Panc1 (cell line): ENCODE data around the gene SYT2. TPM values are rescaled to one million over a fixed set of nuclear protein-coding genes. Genes with fewer than 3 reads are reported as not detected.
A peak's percentile ranks its signal among the peaks of the same experiment; 100 is the strongest.

Experiments
- ATAC-seq: fragments of 200-7000 bp; cut with Tn5 transposase; 2 replicates; pipeline ENCODE4 v1.9.1; 2020; ENCODE audit warnings: mild to moderate bottlenecking, moderate library complexity
- BruUV-seq: library from RNA; stranded (reverse); fragments of 400-500 nt; replicated peaks from 2 replicates; lab custom pipeline; 2021; lab: Mats Ljungman, UMichigan
- CTCF ChIA-PET: fragments of 300-600 bp; sonication (Branson Sonifier 250); formaldehyde crosslinking; loops from one replicate; lab custom pipeline; 2022; ENCODE audit warnings: antibody characterized with exemption; lab: Charles Lee
- POLR2A ChIA-PET: fragments of 300-600 bp; sonication (Branson Sonifier 250); formaldehyde crosslinking; loops from one replicate; lab custom pipeline; 2022; ENCODE audit warnings: antibody characterized with exemption; lab: Charles Lee
- DNase-seq: peaks from one replicate; pipeline ENCODE4 v3.0.0-alpha.2; 2010; ENCODE audit warnings: low read depth, low spot score
- H3K27ac ChIP-seq: 2 replicates; pipeline ENCODE4 v1.5.1; 2011; ENCODE audit warnings: mild to moderate bottlenecking, low read length, inconsistent platforms
- H3K27me3 ChIP-seq: fragments of 200-500 bp; sonication (Bioruptor generic); 2 replicates; pipeline ENCODE4 v1.6.0; 2014; ENCODE audit warnings: low read length, inconsistent platforms; ENCODE audit not compliant: control insufficient read depth, insufficient read depth
- H3K36me3 ChIP-seq: fragments of 200-500 bp; sonication (Bioruptor generic); 2 replicates; pipeline ENCODE4 v1.5.1; 2014; ENCODE audit warnings: inconsistent platforms, mild to moderate bottlenecking, low read length, moderate library complexity; ENCODE audit not compliant: control insufficient read depth, insufficient read depth
- H3K4me1 ChIP-seq: 2 replicates; pipeline ENCODE4 v1.5.1; 2011; ENCODE audit warnings: inconsistent platforms, mild to moderate bottlenecking, low read length, moderate library complexity; ENCODE audit not compliant: control insufficient read depth, insufficient read depth
- H3K4me3 ChIP-seq, 2 experiments: 2 replicates each; pipeline ENCODE4 v1.5.1; 2011 to 2012; ENCODE audit warnings: low read depth in 2 of 2, low read length in 2 of 2, mild to moderate bottlenecking in 2 of 2, inconsistent platforms in 1 of 2, moderate library complexity in 1 of 2
- H3K9me3 ChIP-seq: fragments of 200-500 bp; sonication (Bioruptor generic); 2 replicates; pipeline ENCODE4 v1.5.1; 2014; ENCODE audit warnings: low read depth, mild to moderate bottlenecking, inconsistent platforms, low read length, moderate library complexity; ENCODE audit not compliant: control insufficient read depth, insufficient read depth
- POLR2AphosphoS5 ChIP-seq: IDR thresholded peaks from 2 replicates; pipeline ENCODE4 v1.6.1; 2012; ENCODE audit warnings: mild to moderate bottlenecking, low read depth, low read length, moderate library complexity
- SIN3A ChIP-seq: IDR thresholded peaks from 2 replicates; pipeline ENCODE4 v1.6.1; 2012; ENCODE audit warnings: low read depth, mild to moderate bottlenecking, low read length, moderate library complexity, borderline replicate concordance; ENCODE audit not compliant: insufficient read depth
- TCF7L2 ChIP-seq: IDR thresholded peaks from 2 replicates; pipeline ENCODE4 v1.6.1; 2011; ENCODE audit warnings: mild to moderate bottlenecking, low read depth, low read length, inconsistent platforms
- in situ Hi-C: cut with HindIII; loops from 2 replicates; pipeline ENCODE4 v1.10.0; 2016; ENCODE audit warnings: low sequenced_read_pairs, low pct_unique_long_range_greater_than_20kb
- intact Hi-C: fragments of 100-400 bp; cut with micrococcal nuclease; formaldehyde crosslinking; loops from one replicate; pipeline ENCODE4 v1.10.0; 2022; ENCODE audit not compliant: unreplicated experiment
- total RNA-seq: library from RNA; stranded (reverse); gene quantifications from one replicate; pipeline ENCODE4 v1.2.1, GENCODE V29; 2021; ENCODE audit not compliant: unreplicated experiment
- TF ChIP-seq, protein P1 (sequence below), 2 experiments: IDR thresholded peaks; 2 replicates each; pipeline ENCODE4 v1.6.1; 2011 to 2012; ENCODE audit warnings: low read depth in 2 of 2, control low read depth in 1 of 2, low read length in 1 of 2, mild to moderate bottlenecking in 1 of 2, moderate library complexity in 1 of 2; ENCODE audit not compliant: insufficient read depth in 1 of 2
- TF ChIP-seq, protein P2 (sequence below): fragments of 450-650 bp; IDR thresholded peaks from 2 replicates; pipeline ENCODE4 v1.5.1; 2017; ENCODE audit warnings: mild to moderate bottlenecking

Gene SYT2
- total RNA-seq, 1 experiment from 2014 or later = 0.03 TPM

DNA sequence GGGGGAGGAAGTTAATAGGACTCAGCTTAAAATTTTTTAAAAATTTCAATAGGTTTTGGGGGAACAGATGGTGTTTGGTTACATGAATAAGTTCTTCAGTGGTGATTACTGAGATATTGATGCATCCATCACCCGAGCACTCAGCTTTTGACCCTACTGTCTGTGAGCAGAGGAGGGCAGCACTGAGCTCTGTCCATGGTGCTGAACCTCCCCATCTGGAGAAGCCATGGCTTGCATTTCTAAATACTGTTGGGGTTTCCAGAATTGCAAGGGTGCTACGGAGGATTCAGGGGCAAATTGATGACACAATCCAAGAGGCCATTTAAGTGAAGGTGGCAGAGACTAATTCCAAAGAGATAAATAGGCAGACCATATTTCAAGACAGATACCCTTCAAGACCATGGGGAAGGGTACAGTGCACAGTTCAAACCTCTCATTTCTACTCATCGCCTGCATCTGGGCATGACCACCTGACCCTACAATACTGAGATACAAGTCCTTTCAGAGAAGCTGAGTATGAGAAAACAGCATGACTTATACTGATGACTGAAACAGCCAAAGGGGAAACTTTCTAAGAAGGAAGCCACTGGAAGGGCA, 17.2 kb downstream of the SYT2 start:
- Histone ChIP-seq H3K4me3 (no peak overlapping the region), H3K9me3 (no peaks in the 10 kb centered on the region), H3K36me3 (no peaks in the 10 kb centered on the region), H3K27me3 (peaks cover 38% of the 10 kb centered on the region), H3K4me1 (no peaks in the 10 kb centered on the region), H3K27ac (no peak overlapping the region)
- DNase-seq = no peak
- in situ Hi-C loops = no loop called here
- TF ChIP-seq SIN3A (no peak), TCF7L2 (no peak)
- TF ChIP-seq, protein P1, sequence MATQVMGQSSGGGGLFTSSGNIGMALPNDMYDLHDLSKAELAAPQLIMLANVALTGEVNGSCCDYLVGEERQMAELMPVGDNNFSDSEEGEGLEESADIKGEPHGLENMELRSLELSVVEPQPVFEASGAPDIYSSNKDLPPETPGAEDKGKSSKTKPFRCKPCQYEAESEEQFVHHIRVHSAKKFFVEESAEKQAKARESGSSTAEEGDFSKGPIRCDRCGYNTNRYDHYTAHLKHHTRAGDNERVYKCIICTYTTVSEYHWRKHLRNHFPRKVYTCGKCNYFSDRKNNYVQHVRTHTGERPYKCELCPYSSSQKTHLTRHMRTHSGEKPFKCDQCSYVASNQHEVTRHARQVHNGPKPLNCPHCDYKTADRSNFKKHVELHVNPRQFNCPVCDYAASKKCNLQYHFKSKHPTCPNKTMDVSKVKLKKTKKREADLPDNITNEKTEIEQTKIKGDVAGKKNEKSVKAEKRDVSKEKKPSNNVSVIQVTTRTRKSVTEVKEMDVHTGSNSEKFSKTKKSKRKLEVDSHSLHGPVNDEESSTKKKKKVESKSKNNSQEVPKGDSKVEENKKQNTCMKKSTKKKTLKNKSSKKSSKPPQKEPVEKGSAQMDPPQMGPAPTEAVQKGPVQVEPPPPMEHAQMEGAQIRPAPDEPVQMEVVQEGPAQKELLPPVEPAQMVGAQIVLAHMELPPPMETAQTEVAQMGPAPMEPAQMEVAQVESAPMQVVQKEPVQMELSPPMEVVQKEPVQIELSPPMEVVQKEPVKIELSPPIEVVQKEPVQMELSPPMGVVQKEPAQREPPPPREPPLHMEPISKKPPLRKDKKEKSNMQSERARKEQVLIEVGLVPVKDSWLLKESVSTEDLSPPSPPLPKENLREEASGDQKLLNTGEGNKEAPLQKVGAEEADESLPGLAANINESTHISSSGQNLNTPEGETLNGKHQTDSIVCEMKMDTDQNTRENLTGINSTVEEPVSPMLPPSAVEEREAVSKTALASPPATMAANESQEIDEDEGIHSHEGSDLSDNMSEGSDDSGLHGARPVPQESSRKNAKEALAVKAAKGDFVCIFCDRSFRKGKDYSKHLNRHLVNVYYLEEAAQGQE (IDR thresholded peaks at IDR 0.05; ENCODE audit: insufficient read depth in 1 of 2, low read depth in 2 of 2, low read length in 1 of 2) = peak; percentile 96 to 98
- ATAC-seq = no peak
- BruUV-seq = no TSS peak
- CTCF ChIA-PET = no interaction called here
- POLR2A ChIA-PET = interaction anchor here (0.7 kb wide), 1 partner anchor 1260 kb away, joined by 3 read pairs; no protein-coding TSS in a partner anchor
- intact Hi-C loops = no loop called here

DNA sequence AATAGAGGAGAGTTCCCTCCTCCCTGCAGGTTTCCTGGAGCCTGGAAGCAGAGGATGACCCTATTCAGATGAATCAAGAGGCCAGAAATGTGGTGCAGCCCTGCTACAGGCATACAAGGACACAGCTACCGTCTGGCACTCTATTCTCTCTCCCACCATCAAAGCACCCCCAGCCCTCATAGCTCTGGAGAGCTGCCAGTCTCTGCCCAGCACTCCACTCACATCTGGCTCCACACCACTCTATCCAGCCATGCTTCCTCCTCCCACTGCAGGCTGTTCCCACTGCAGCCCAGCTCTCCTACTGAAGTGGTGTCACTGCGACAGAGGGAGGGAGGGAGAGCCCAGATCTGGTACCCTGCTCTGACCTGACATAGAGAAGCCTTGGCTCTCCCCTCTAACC, 18.4 kb downstream of the SYT2 start:
- DNase-seq = no peak
- Histone ChIP-seq H3K27me3 (peaks cover 35% of the 10 kb centered on the region), H3K4me1 (no peaks in the 10 kb centered on the region), H3K9me3 (no peaks in the 10 kb centered on the region), H3K36me3 (no peaks in the 10 kb centered on the region), H3K27ac (no peak overlapping the region), H3K4me3 (no peak overlapping the region)
- BruUV-seq = no TSS peak
- ChIA-PET POLR2A (interaction anchor here (1.2 kb wide), 1 partner anchor 86 kb away, joined by 5 read pairs; no protein-coding TSS in a partner anchor), CTCF (interaction anchor here (0.6 kb wide), 1 partner anchor 346 kb away, joined by 4 read pairs; no protein-coding TSS in a partner anchor)
- ATAC-seq = no peak
- in situ Hi-C loops = no loop called here
- TF ChIP-seq TCF7L2 = no peak
- TF ChIP-seq, protein P2, sequence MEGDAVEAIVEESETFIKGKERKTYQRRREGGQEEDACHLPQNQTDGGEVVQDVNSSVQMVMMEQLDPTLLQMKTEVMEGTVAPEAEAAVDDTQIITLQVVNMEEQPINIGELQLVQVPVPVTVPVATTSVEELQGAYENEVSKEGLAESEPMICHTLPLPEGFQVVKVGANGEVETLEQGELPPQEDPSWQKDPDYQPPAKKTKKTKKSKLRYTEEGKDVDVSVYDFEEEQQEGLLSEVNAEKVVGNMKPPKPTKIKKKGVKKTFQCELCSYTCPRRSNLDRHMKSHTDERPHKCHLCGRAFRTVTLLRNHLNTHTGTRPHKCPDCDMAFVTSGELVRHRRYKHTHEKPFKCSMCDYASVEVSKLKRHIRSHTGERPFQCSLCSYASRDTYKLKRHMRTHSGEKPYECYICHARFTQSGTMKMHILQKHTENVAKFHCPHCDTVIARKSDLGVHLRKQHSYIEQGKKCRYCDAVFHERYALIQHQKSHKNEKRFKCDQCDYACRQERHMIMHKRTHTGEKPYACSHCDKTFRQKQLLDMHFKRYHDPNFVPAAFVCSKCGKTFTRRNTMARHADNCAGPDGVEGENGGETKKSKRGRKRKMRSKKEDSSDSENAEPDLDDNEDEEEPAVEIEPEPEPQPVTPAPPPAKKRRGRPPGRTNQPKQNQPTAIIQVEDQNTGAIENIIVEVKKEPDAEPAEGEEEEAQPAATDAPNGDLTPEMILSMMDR = no peak
- TF ChIP-seq SIN3A = no peak
- no peak for TF ChIP-seq POLR2AphosphoS5
- TF ChIP-seq, protein P1 (IDR thresholded peaks at IDR 0.05; ENCODE audit: insufficient read depth in 1 of 2, low read depth in 2 of 2, low read length in 1 of 2) = no peak
- intact Hi-C loops = no loop called here
